Vagina (tissue), 2 donors: ENCODE measurements around the gene TEX264.

Experiments used
- CTCF ChIP-seq, 3 experiments: fragments of 450-650 bp in 2 of 3; fragments of 200-600 bp in 1 of 3; sonication (generic) in 1 of 3; IDR thresholded peaks; one replicate each; pipeline ENCODE4 v1.5.1; 2017 to 2019; ENCODE audit warnings: antibody characterized with exemption in 3 of 3, mild to moderate bottlenecking in 2 of 3, moderate library complexity in 2 of 3
- POLR2AphosphoS5 ChIP-seq, 2 donors: sonication (generic); formaldehyde crosslinking; IDR thresholded peaks; one replicate each; pipeline ENCODE4 v1.9.0; 2017; ENCODE audit warnings: antibody characterized with exemption in 2 of 2, mild to moderate bottlenecking in 2 of 2, low read depth in 1 of 2; ENCODE audit not compliant: insufficient read depth in 1 of 2

DNA sequence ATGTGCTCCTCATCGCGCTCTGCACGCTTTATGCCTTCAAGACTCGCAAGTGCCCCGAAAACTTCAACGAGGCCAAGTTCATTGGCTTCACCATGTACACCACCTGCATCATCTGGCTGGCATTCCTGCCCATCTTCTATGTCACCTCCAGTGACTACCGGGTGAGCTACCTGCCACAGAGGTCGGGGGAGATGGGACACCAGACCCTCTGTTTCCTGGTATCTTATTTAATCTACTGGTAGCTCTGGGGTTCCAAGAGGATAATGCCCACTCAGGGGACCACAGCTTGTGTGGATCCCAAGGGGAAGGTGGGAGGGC lies 44.9 kb downstream of the TEX264 start:
- TF ChIP-seq CTCF (IDR thresholded peaks at IDR 0.05) (no peak), POLR2AphosphoS5 (IDR thresholded peaks at IDR 0.05; ENCODE audit: insufficient read depth in 1 of 2, low read depth in 1 of 2) (no peak)
